ENCODE measurements around the gene TNFRSF9. TPM values are rescaled to one million over a fixed set of nuclear protein-coding genes. Genes with fewer than 3 reads are reported as not detected.
A peak's percentile ranks its signal among the peaks of the same experiment; 100 is the strongest.
"Not testable (repeated sequence)": the region's sequence is repeated elsewhere in the genome, so short reads cannot be mapped to it uniquely, and the experiment has no call there.

The TNFRSF9 gene
- total and polyA plus RNA-seq, 12 donors: 0.03 to 3.1 (median 0.07) TPM; not detected in 7

DNA sequence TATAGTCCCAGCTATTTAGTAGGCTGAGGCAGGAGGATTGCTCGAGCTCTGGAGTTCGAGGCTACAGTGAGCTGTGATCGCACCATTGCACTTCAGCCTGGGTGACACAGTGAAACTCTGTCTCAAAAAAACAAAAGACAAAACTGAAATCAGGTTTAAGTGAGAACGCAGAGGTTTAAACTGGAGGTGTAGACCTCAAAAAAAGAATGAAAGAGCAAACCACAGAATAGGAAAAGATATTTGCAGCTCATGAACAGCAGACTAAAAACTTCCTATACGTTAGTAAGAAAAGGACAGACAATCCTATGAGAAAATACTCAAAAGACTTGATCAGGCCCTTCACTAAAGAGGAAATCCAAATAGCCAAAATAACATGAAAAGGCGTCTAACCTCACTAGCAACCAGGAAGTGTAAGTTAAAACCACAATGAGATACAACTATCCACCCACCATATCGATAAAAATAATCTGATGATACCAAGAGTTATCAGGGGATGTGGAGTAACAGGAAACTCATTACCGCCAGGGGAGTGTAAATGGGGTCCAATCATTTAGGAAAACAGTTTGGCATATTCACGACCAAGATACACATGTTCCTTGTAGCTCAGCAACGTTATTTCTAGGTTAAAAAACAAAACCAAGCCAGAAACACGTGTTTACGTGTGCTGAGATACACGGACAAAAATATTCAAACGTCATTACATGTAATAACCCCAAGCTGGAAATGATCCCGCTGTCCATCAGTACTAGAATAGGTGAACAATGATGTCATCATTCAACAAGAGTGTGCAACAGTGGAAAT lies 9.8 kb downstream of the TNFRSF9 start:
- DNase-seq (no peak), ATAC-seq (no peak)
- Histone ChIP-seq H3K27me3 (peaks cover 0 to 77% (median 35%) of the 10 kb centered on the region in 7 donors), H3K36me3 (no peaks in the 10 kb centered on the region), H3K4me3 (no peak overlapping the region), H3K4me1 (no peaks in the 10 kb centered on the region), H3K9me3 (no peaks in the 10 kb centered on the region), H3K27ac (peak overlapping the region in 1 of 10 donors; percentile 2)
- TF ChIP-seq, protein P1, sequence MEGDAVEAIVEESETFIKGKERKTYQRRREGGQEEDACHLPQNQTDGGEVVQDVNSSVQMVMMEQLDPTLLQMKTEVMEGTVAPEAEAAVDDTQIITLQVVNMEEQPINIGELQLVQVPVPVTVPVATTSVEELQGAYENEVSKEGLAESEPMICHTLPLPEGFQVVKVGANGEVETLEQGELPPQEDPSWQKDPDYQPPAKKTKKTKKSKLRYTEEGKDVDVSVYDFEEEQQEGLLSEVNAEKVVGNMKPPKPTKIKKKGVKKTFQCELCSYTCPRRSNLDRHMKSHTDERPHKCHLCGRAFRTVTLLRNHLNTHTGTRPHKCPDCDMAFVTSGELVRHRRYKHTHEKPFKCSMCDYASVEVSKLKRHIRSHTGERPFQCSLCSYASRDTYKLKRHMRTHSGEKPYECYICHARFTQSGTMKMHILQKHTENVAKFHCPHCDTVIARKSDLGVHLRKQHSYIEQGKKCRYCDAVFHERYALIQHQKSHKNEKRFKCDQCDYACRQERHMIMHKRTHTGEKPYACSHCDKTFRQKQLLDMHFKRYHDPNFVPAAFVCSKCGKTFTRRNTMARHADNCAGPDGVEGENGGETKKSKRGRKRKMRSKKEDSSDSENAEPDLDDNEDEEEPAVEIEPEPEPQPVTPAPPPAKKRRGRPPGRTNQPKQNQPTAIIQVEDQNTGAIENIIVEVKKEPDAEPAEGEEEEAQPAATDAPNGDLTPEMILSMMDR (IDR thresholded peaks at IDR 0.05): no peak
- intact Hi-C loops (cut with DNase I): no loop called here
- WGBS, 2 donors: 70 to 72% methylated on average over 15 of the region's 15 CpGs

DNA sequence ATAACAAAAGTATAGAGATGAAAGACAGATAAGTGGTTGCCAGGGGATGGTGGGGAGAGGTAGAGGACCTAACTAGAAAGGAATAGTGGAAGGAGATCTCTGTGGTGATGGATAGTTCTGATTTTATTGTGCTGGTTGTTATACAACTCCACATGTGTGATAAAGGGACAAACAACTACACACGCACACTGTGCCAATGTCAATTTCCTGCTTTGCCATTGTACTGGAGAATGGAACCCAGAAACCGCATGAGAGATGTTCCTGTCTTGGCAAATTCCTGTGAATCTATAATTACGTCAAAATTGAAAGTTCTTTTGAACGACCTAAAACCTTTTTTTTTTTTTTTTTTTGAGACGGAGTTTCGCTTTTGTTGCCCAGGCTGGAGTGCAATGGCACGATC lies 11.0 kb downstream of the TNFRSF9 start:
- 63 to 67% methylated on average over 4 to 7 of the region's 7 CpGs for WGBS, 2 donors
- intact Hi-C loops (cut with DNase I): no loop called here
- Histone ChIP-seq H3K36me3 (no peaks in the 10 kb centered on the region), H3K4me3 (no peak overlapping the region), H3K27ac (no peak overlapping the region), H3K9me3 (no peaks in the 10 kb centered on the region), H3K27me3 (peaks cover 0 to 85% (median 37%) of the 10 kb centered on the region in 7 donors), H3K4me1 (no peaks in the 10 kb centered on the region)
- TF ChIP-seq, protein P1 (IDR thresholded peaks at IDR 0.05): no peak
- DNase-seq: no peak
- no peak for ATAC-seq

GRCh38 chr1:7928247-7928646 lies 12.4 kb downstream of the TNFRSF9 start:
- H3K4me1 ChIP-seq: no peaks in the 10 kb centered on the region
- peaks cover 0 to 71% (median 32%) of the 10 kb centered on the region in 7 donors for H3K27me3 ChIP-seq
- H3K27ac ChIP-seq: no peak overlapping the region
- no peaks in the 10 kb centered on the region for H3K9me3 ChIP-seq
- DNase-seq: no peak
- WGBS, 2 donors: 91 to 93% methylated on average over 4 of the region's 4 CpGs
- H3K36me3 ChIP-seq: no peaks in the 10 kb centered on the region
- intact Hi-C loops (cut with DNase I): no loop called here
- TF ChIP-seq, protein P1 (IDR thresholded peaks at IDR 0.05): no peak
- ATAC-seq: no peak
- no peak overlapping the region for H3K4me3 ChIP-seq

- H3K4me1 ChIP-seq; DNase-seq; H3K36me3 ChIP-seq; H3K4me3 ChIP-seq; H3K27ac ChIP-seq; H3K9me3 ChIP-seq; intact Hi-C loops (cut with DNase I); ATAC-seq: not testable (repeated sequence)
- peaks cover 0 to 70% (median 32%) of the 10 kb centered on the region in 7 donors for H3K27me3 ChIP-seq
- WGBS, 2 donors: 46 to 58% methylated on average over 8 of the region's 8 CpGs
Measured at GRCh38 chr1:7927061-7927460, 13.6 kb downstream of the TNFRSF9 start.

DNA sequence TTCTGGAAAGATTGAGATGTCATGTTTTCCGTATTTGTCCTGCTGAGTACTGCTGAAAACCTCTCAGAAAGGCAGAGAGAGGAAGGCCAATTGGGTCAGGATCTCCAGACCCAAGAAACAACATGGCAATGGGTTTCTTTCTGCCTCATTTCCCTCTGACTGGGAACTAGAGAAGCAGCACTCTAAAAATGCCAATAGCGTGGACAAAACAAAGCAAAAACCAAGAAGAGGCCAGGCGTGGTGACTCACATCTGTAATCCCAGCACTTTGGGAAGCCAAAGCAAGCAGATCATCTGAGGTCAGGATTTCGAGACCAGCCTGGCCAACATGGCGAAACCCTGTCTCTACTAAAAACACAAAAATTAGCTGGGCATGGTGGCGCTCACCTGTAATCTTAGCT lies 18.3 kb downstream of the TNFRSF9 start:
- WGBS, 2 donors: 91 to 96% methylated on average over 6 of the region's 6 CpGs
- no peaks in the 10 kb centered on the region for H3K36me3 ChIP-seq
- TF ChIP-seq, protein P1 (IDR thresholded peaks at IDR 0.05): no peak
- peaks cover 0 to 29% (median 18%) of the 10 kb centered on the region in 7 donors for H3K27me3 ChIP-seq
- no peak for ATAC-seq
- no peak overlapping the region for H3K27ac ChIP-seq
- DNase-seq: no peak
- no peaks in the 10 kb centered on the region for H3K9me3 ChIP-seq
- peaks cover 0 to 5% (median 0%) of the 10 kb centered on the region in 9 donors for H3K4me1 ChIP-seq
- no peak overlapping the region for H3K4me3 ChIP-seq
- intact Hi-C loops (cut with DNase I): no loop called here
